GM19463 (cell line): ENCODE measurements around the gene NDUFAB1.
"Not testable (repeated sequence)": the region's sequence is repeated elsewhere in the genome, so short reads cannot be mapped to it uniquely, and the experiment has no call there.

ENCODE experiments used
- ATAC-seq: cut with Tn5 transposase; IDR thresholded peaks from one replicate; pipeline ENCODE4 v1.9.1; 2021; ENCODE audit warnings: mild to moderate bottlenecking, moderate library complexity; ENCODE audit not compliant: unreplicated experiment

NDUFAB1 gene

GRCh38 chr16:23556881-23557778, 39.0 kb downstream of the NDUFAB1 start, which contains the start of the genes EARS2 and UBFD1:
Gene EARS2, minus strand, starts transcription at chr16:23557350. Its CDS starts 7 bp downstream, at chr16:23557343.
Gene UBFD1, plus strand, starts transcription at chr16:23557727. Its CDS starts 16 bp downstream, at chr16:23557743.
- ATAC-seq, result peak; percentile 87

DNA sequence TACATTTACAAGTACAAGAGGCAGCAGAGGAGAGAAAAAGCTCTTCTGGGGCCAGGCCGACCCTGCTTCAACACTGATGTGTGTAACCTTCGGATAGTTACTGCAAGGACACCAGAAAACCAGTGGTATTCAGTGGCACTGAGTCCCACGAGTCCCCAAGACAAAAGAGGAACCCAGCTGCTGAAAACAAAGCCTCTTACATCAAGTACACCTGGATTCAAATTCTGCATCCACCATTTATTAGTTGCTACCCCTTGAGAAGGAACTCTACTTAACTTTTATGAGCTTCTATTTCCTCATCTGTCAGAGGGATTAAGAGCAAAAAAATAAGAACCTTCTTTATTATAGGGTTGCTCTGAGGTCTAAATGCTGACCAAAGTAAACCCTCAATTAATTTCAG, 41.6 kb downstream of the NDUFAB1 start:
- ATAC-seq, result no peak

DNA sequence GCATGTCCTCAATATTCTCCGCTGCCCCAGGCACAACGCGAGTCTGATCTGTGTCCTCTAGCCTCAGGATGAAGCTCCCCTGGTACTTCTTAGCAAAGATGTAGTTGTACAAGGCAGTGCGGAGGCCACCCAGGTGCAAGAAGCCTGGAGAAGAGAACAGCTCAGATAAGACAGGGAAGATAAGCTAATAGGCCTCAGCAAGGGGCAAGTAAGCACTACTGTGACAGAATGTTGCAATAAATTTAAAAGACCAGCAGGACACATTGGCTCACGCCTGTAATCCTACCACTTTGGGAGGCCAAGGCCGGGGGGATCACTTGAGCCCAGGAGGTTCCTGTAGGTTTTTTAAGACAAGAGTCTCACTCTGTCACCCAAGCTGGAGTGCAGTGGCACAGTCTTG, 44.0 kb downstream of the NDUFAB1 start:
- ATAC-seq, result no peak

GRCh38 chr16:23549938-23550337, 46.2 kb downstream of the NDUFAB1 start:
- ATAC-seq, result no peak

DNA sequence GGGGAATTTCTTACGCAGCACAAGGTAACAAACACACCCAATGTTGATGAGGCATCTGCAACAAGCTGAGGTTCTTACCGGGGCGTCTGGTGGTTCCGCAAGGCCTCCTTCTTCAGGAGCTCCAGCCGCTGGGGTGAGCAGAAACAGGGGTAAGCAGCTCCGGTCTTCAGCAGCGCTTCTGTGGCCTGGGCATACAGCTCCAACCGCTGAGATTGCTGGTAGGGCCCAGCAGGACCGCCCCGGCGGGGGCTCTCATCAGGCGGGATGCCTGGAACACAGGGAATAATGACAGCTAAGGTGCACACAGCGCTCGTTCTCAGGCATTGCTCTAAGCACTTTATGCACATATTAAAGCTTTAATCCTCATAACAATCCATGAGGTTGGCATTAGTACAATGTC, 51.7 kb downstream of the NDUFAB1 start:
- no peak for ATAC-seq

DNA sequence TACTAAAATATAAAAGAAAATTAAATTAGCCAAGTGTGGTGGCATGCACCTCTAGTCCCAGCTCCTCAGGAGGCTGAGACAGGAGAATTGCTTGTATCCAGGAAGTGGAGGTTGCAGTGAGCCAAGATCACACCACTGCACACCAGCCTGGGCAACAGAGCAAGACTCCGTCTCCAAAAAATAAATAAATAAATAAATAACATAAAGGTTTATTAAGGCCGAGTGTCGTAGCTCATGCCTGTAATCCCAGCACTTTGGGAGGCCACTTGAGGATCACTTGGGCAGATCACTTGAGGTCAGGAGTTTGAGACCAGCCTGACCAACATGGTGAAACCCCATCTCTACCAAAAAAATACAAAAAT, 55.3 kb downstream of the NDUFAB1 start:
- not testable (repeated sequence) for ATAC-seq

DNA sequence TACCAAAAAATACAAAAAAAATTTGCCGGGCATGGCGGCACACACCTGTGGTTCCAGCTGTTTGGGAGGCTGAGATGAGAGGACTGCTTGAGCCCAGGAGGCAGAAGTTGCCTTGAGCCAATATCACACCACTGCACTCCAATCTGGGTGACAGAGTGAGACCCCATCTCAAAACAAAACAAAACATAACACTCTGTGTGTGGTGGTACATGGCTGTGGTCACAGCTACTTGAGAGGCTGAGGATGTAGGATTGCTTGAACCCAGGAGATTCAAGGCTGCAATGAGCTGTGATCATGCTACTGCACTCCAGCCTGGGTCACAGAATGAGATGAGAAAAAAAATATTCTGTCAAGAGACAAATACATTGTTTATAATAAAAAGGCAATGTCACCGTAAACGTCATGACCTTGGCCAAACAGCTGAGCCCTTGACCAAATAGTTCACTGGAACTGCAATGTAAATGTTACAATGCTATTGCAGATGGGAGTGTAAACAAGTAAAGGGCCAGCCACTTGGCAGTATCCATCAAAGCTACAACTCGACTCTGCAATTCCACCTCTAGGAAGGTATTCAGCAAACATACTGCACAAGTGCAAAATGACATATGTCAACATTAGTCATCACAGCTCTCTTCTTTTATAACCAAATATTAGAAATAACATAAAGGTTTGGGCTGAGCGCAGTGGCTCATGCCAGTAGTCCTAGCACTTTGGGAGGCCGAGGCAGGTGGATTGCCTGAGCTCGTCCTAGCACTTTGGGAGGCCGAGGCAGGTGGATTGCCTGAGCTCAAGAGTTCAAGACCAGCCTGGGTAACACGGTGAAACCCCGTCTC, 55.9 kb downstream of the NDUFAB1 start:
- ATAC-seq, result no peak

DNA sequence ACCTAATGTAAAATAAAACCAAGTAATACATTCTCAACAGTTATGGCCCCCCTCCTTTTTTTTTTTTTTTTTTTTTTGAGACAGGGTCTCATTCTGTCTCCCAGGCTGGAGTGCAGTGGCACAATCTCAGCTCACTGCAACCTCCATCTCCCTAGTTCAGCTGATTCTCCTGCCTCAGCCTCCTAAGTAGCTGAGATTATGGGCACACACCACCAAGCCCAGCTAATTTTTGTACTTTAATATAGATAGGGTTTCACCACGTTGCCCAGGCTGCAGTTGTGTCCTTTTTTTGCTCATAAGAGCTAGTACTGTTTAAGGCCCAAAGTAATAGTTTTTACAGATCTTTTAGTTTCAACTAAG, 57.2 kb downstream of the NDUFAB1 start:
- ATAC-seq, result no peak

GRCh38 chr16:23537390-23537789, 58.7 kb downstream of the NDUFAB1 start:
- no peak for ATAC-seq

DNA sequence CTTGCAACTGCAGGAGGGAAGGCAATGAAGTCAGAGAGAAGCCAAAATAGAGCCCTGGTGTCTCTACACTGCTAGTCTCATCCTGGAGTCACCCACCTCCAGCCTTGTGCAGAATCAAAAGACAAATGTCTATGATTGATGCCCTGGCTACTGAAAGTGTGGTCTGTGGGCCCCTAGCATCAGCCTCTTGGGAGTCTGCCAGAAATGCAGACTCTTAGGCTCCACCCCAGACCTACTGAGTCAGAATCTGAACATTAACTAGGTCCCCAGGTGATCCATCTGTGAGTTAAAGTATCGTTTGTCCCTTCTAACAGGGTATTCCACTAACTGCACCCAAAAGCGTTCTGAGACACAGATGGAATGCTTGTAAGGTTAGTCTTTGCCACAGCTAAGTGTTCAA, 60.2 kb downstream of the NDUFAB1 start:
- ATAC-seq, result no peak

DNA sequence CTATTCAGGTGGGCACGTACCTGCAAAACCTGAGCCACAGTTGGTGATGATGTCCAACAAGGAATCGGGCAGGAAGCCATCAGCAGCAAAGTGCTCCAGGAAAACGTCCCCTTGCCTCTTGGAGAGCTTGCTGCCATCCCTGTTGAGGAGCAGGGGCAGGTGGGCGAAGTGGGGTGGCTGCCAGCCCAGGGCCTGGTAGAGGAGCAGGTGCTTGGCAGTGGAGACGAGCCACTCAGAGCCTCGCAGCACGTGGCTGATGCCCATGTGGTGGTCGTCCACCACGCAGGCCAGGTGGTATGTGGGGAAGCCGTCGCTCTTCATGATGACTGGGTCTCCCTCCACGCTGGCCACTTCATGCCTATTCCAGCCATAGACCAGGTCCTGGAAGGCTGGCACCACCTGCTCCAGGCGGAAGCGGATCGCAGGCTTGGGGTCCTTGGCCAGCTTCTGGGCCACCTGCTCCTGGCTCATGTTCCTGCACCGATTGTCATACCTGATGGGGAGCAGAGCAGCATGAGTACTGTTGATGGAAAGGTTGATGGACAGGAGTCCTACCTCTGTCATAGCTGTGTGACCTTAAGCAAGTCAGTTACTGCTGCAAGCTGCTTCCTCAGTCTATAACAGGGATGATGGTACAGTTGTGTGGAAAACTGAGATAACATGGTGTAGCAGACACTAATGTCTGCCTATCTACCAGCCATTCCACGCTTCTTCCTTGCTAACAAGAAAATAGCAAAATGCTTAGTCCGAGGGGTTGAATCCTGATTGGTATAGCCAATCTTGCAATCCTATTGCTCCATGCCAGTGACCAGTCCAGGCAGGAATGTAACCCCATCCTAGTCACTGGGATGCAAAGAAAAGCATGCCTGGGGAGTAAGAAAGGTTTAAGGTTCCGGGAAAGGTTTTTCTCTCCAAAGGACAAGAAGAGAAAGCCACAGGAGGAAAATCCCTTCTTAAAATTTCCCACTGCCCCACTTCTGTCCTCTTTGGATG, 61.0 kb downstream of the NDUFAB1 start:
- ATAC-seq, result no peak

DNA sequence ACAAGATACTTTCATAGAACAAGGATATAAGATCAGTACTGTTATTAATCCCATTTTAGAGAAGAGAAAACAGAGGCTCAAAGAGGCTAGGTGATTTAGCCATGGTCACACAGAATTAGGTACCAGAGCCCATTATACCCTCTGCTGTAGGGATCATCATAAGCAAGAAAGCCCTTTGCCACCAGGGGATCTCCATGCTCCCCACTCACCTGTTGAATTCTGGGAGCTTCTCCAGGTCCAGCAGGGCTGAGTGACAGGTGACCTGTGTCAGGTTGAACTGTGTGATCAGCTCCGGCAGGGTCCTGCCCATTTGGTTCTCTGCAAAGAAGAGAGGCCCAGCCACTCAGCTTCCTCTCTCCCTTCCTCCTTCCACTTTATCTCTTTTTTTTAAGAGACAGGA, 63.7 kb downstream of the NDUFAB1 start:
- no peak for ATAC-seq
